ENCODE data around the gene INPP5E. TPM values are rescaled to one million over a fixed set of nuclear protein-coding genes. Genes with fewer than 3 reads are reported as not detected.

Gene INPP5E
- total and polyA plus RNA-seq, 2 experiments from 2014 or later, result 5.0 to 8.1 TPM

- peaks cover 44% of the 10 kb centered on the region for H3K79me2 ChIP-seq (ENCODE audit: insufficient read depth)
- in situ Hi-C loops (cut with MboI), result no loop called here
- no peak overlapping the region for H3K4me2 ChIP-seq (ENCODE audit: unreplicated experiment)
- H4K20me1 ChIP-seq (ENCODE audit: insufficient read depth), result no peaks in the 10 kb centered on the region
- DNase-seq, result no peak
- no peaks in the 10 kb centered on the region for H3K9me3 ChIP-seq (ENCODE audit: low read depth)
- no peak overlapping the region for H3K9ac ChIP-seq
- TF ChIP-seq EZH2phosphoT487 (IDR thresholded peaks at IDR 0.05; ENCODE audit: insufficient read depth, low read depth) (no peak), EZH2 (IDR thresholded peaks at IDR 0.05; ENCODE audit: insufficient read depth, poor library complexity, severe bottlenecking) (no peak)
- no peak overlapping the region for H2AFZ ChIP-seq
- no peaks in the 10 kb centered on the region for H3F3A ChIP-seq (ENCODE audit: insufficient read depth)
- 84 to 85% methylated on average over 23 to 26 of the region's 26 CpGs for WGBS, 2 experiments (ENCODE audit: low coverage in 1 of 2, low lambda C conversion rate in 2 of 2, missing lambda C conversion rate in 2 of 2)
- peaks cover 7% of the 10 kb centered on the region for H3K4me1 ChIP-seq (ENCODE audit: insufficient read depth)
- H3K4me3 ChIP-seq, result no peak overlapping the region
- H3K27ac ChIP-seq, result no peak overlapping the region
- peaks cover 4% of the 10 kb centered on the region; the same call in 1 of the 2 replicates for H3K36me3 ChIP-seq (ENCODE audit: low read depth)
- H3K9me2 ChIP-seq (ENCODE audit: insufficient read depth), result no peaks in the 10 kb centered on the region
- no peaks in the 10 kb centered on the region for H3K27me3 ChIP-seq (replicated peaks; ENCODE audit: insufficient read depth)
Observed at GRCh38 chr9:136395345-136396218, 44.1 kb downstream of the INPP5E start.

GRCh38 chr9:136395020-136395340 is 44.7 kb downstream of the INPP5E start:
- Histone ChIP-seq H3K27ac (no peak overlapping the region), H3F3A (ENCODE audit: insufficient read depth) (no peaks in the 10 kb centered on the region), H3K36me3 (ENCODE audit: low read depth) (peaks cover 4% of the 10 kb centered on the region; the same call in 1 of the 2 replicates), H2AFZ (no peak overlapping the region), H3K9me3 (ENCODE audit: low read depth) (no peaks in the 10 kb centered on the region), H3K27me3 (replicated peaks; ENCODE audit: insufficient read depth) (no peaks in the 10 kb centered on the region), H3K4me1 (ENCODE audit: insufficient read depth) (peaks cover 7% of the 10 kb centered on the region), H4K20me1 (ENCODE audit: insufficient read depth) (no peaks in the 10 kb centered on the region), H3K4me2 (ENCODE audit: unreplicated experiment) (no peak overlapping the region), H3K4me3 (no peak overlapping the region), H3K9me2 (ENCODE audit: insufficient read depth) (no peaks in the 10 kb centered on the region), H3K79me2 (ENCODE audit: insufficient read depth) (peaks cover 43% of the 10 kb centered on the region), H3K9ac (no peak overlapping the region)
- no peak for DNase-seq
- TF ChIP-seq EZH2phosphoT487 (IDR thresholded peaks at IDR 0.05; ENCODE audit: insufficient read depth, low read depth) (no peak), EZH2 (IDR thresholded peaks at IDR 0.05; ENCODE audit: insufficient read depth, poor library complexity, severe bottlenecking) (no peak)
- WGBS, 2 experiments (ENCODE audit: low coverage in 1 of 2, low lambda C conversion rate in 2 of 2, missing lambda C conversion rate in 2 of 2), result 89 to 91% methylated on average over 13 of the region's 13 CpGs
- in situ Hi-C loops (cut with MboI), result no loop called here

- no peaks in the 10 kb centered on the region for H4K20me1 ChIP-seq (ENCODE audit: insufficient read depth)
- TF ChIP-seq EZH2phosphoT487 (IDR thresholded peaks at IDR 0.05; ENCODE audit: insufficient read depth, low read depth), result no peak
- TF ChIP-seq EZH2 (IDR thresholded peaks at IDR 0.05; ENCODE audit: insufficient read depth, poor library complexity, severe bottlenecking), result no peak
- H3K9me2 ChIP-seq (ENCODE audit: insufficient read depth), result no peaks in the 10 kb centered on the region
- H3F3A ChIP-seq (ENCODE audit: insufficient read depth), result no peaks in the 10 kb centered on the region
- in situ Hi-C loops (cut with MboI), result no loop called here
- peaks cover 4% of the 10 kb centered on the region; the same call in 1 of the 2 replicates for H3K36me3 ChIP-seq (ENCODE audit: low read depth)
- no peaks in the 10 kb centered on the region for H3K27me3 ChIP-seq (replicated peaks; ENCODE audit: insufficient read depth)
- no peak overlapping the region for H3K9ac ChIP-seq
- DNase-seq, result no peak
- H3K27ac ChIP-seq, result no peak overlapping the region
- no peak overlapping the region for H3K4me3 ChIP-seq
- H3K79me2 ChIP-seq (ENCODE audit: insufficient read depth), result peaks cover 38% of the 10 kb centered on the region
- WGBS, 2 experiments (ENCODE audit: low coverage in 1 of 2, low lambda C conversion rate in 2 of 2, missing lambda C conversion rate in 2 of 2), result 95% methylated on average over 19 to 21 of the region's 21 CpGs
- peaks cover 7% of the 10 kb centered on the region for H3K4me1 ChIP-seq (ENCODE audit: insufficient read depth)
- H3K9me3 ChIP-seq (ENCODE audit: low read depth), result no peaks in the 10 kb centered on the region
- no peak overlapping the region for H3K4me2 ChIP-seq (ENCODE audit: unreplicated experiment)
- H2AFZ ChIP-seq, result no peak overlapping the region
Observed at GRCh38 chr9:136394312-136395019, 45.2 kb downstream of the INPP5E start.

GRCh38 chr9:136393531-136393930 is 46.1 kb downstream of the INPP5E start:
- Histone ChIP-seq H3K9me3 (ENCODE audit: low read depth) (no peaks in the 10 kb centered on the region), H4K20me1 (ENCODE audit: insufficient read depth) (no peaks in the 10 kb centered on the region), H3K27me3 (replicated peaks; ENCODE audit: insufficient read depth) (no peaks in the 10 kb centered on the region), H3K9ac (no peak overlapping the region), H3K4me1 (ENCODE audit: insufficient read depth) (peaks cover 2% of the 10 kb centered on the region), H2AFZ (no peak overlapping the region), H3K4me3 (no peak overlapping the region), H3K4me2 (ENCODE audit: unreplicated experiment) (no peak overlapping the region), H3F3A (ENCODE audit: insufficient read depth) (no peaks in the 10 kb centered on the region), H3K27ac (no peak overlapping the region), H3K79me2 (ENCODE audit: insufficient read depth) (peaks cover 29% of the 10 kb centered on the region), H3K36me3 (ENCODE audit: low read depth) (peaks cover 11% of the 10 kb centered on the region; the same call in 1 of the 2 replicates), H3K9me2 (ENCODE audit: insufficient read depth) (no peaks in the 10 kb centered on the region)
- no peak for DNase-seq
- in situ Hi-C loops (cut with MboI), result no loop called here
- 85 to 86% methylated on average over 13 to 17 of the region's 17 CpGs for WGBS, 2 experiments (ENCODE audit: low coverage in 1 of 2, low lambda C conversion rate in 2 of 2, missing lambda C conversion rate in 2 of 2)
- TF ChIP-seq EZH2phosphoT487 (IDR thresholded peaks at IDR 0.05; ENCODE audit: insufficient read depth, low read depth) (no peak), EZH2 (IDR thresholded peaks at IDR 0.05; ENCODE audit: insufficient read depth, poor library complexity, severe bottlenecking) (no peak)

All from GM23248 (cell line).